HG02970 (cell line): ENCODE results near the gene ANKMY1.

Experiments used
- ATAC-seq: cut with Tn5 transposase; IDR thresholded peaks from one replicate; pipeline ENCODE4 v1.9.1; 2021; ENCODE audit warnings: mild to moderate bottlenecking, moderate library complexity, moderate number of reproducible peaks; ENCODE audit not compliant: unreplicated experiment, low FRiP score

Gene ANKMY1

GRCh38 chr2:240579771-240580614 is 22.2 kb upstream of the ANKMY1 start:
- ATAC-seq, result no peak

GRCh38 chr2:240579071-240579762 is 21.4 kb upstream of the ANKMY1 start:
- ATAC-seq, result no peak

GRCh38 chr2:240578488-240578887 is 20.7 kb upstream of the ANKMY1 start:
- no peak for ATAC-seq

- ATAC-seq, result no peak
Measured at GRCh38 chr2:240578110-240578450, 20.3 kb upstream of the ANKMY1 start.

GRCh38 chr2:240577281-240578109 is 19.7 kb upstream of the ANKMY1 start:
- ATAC-seq, result no peak

GRCh38 chr2:240576436-240577205 is 18.8 kb upstream of the ANKMY1 start:
- no peak for ATAC-seq

GRCh38 chr2:240576036-240576435 is 18.2 kb upstream of the ANKMY1 start:
- ATAC-seq, result no peak

- no peak for ATAC-seq
Measured at GRCh38 chr2:240575101-240575965, 17.5 kb upstream of the ANKMY1 start.

GRCh38 chr2:240574386-240575100 is 16.8 kb upstream of the ANKMY1 start:
- no peak for ATAC-seq

GRCh38 chr2:240573516-240574385 is 16.0 kb upstream of the ANKMY1 start:
- ATAC-seq, result no peak

GRCh38 chr2:240573071-240573515 is 15.3 kb upstream of the ANKMY1 start:
- no peak for ATAC-seq

- no peak for ATAC-seq
Measured at GRCh38 chr2:240572141-240573031, 14.6 kb upstream of the ANKMY1 start.

- ATAC-seq, result no peak
Measured at GRCh38 chr2:240571314-240571973, 13.7 kb upstream of the ANKMY1 start.

- no peak for ATAC-seq
Measured at GRCh38 chr2:240570531-240571313, 12.9 kb upstream of the ANKMY1 start.

- ATAC-seq, result no peak
Measured at GRCh38 chr2:240569998-240570530, 12.3 kb upstream of the ANKMY1 start.
